ENCODE measurements around the gene PCBP2.

DNA sequence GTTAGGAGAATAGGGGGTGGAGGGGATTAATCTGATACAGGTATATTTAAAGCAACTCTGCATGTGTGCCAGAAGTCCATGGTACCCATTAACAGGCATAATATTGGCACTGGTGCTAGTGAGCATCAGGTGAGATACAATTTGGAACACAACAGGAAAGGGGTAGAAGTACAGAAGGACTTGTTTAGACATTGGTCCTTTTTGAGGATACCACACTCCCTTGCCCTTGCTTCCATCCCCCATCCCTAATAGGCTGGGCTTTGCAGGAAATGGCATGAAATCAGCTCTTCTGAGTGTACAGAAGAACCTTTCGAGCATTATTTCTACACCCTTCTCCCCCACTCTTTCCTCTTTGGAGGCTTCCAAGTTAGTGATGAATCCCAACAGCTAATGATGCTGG, 16.4 kb downstream of the PCBP2 start:
- TF ChIP-seq, protein P1, sequence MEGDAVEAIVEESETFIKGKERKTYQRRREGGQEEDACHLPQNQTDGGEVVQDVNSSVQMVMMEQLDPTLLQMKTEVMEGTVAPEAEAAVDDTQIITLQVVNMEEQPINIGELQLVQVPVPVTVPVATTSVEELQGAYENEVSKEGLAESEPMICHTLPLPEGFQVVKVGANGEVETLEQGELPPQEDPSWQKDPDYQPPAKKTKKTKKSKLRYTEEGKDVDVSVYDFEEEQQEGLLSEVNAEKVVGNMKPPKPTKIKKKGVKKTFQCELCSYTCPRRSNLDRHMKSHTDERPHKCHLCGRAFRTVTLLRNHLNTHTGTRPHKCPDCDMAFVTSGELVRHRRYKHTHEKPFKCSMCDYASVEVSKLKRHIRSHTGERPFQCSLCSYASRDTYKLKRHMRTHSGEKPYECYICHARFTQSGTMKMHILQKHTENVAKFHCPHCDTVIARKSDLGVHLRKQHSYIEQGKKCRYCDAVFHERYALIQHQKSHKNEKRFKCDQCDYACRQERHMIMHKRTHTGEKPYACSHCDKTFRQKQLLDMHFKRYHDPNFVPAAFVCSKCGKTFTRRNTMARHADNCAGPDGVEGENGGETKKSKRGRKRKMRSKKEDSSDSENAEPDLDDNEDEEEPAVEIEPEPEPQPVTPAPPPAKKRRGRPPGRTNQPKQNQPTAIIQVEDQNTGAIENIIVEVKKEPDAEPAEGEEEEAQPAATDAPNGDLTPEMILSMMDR (conservative IDR thresholded peaks at IDR 0.05 in 1 of 2, IDR thresholded peaks at IDR 0.05 in 1 of 2; ENCODE audit: low read depth in 1 of 2, low read length in 2 of 2): no peak
- no peak for TF ChIP-seq EZH2 (IDR thresholded peaks at IDR 0.05; ENCODE audit: low read length, missing control alignments)
